Measurements from ENCODE around the gene TEAD2.

The TEAD2 gene

GRCh38 chr19:49362048-49362928, at the start of gene TEAD2:
TSS of gene TEAD2 (minus strand) at chr19:49362416. CDS start at chr19:49360075, 2,341 bp downstream.
- H3K27ac Mint-ChIP-seq: no peak within 1 kb of the TSS
- H3K9me3 Mint-ChIP-seq: no peaks in the 10 kb centered on the region
- DNase-seq: peak; percentile 54
- no peaks in the 10 kb centered on the region for H3K36me3 Mint-ChIP-seq (ENCODE audit: low read depth)
- H3K27me3 Mint-ChIP-seq: peaks cover 20% of the 10 kb centered on the region
- H3K4me3 Mint-ChIP-seq: peak within 1 kb of the TSS; percentile 45
- peaks cover 12% of the 10 kb centered on the region for H3K4me1 Mint-ChIP-seq (ENCODE audit: low read depth)

GRCh38 chr19:49411681-49412326, 49.6 kb upstream of the TEAD2 start:
- Mint-ChIP-seq H3K27ac (no peak overlapping the region), H3K36me3 (ENCODE audit: low read depth) (no peaks in the 10 kb centered on the region), H3K9me3 (no peaks in the 10 kb centered on the region), H3K27me3 (no peaks in the 10 kb centered on the region), H3K4me1 (ENCODE audit: low read depth) (peaks cover 51% of the 10 kb centered on the region), H3K4me3 (no peak overlapping the region)
- DNase-seq: no peak

GRCh38 chr19:49409441-49410029, 47.3 kb upstream of the TEAD2 start:
- Mint-ChIP-seq H3K4me3 (peak overlapping the region; percentile 32), H3K9me3 (no peaks in the 10 kb centered on the region), H3K4me1 (ENCODE audit: low read depth) (peaks cover 54% of the 10 kb centered on the region), H3K36me3 (ENCODE audit: low read depth) (no peaks in the 10 kb centered on the region), H3K27me3 (no peaks in the 10 kb centered on the region), H3K27ac (peak overlapping the region; percentile 72)
- no peak for DNase-seq

- Mint-ChIP-seq H3K4me3 (peak overlapping the region; percentile 32), H3K4me1 (ENCODE audit: low read depth) (peaks cover 54% of the 10 kb centered on the region), H3K27ac (peak overlapping the region; percentile 72), H3K36me3 (ENCODE audit: low read depth) (no peaks in the 10 kb centered on the region), H3K9me3 (no peaks in the 10 kb centered on the region), H3K27me3 (no peaks in the 10 kb centered on the region)
- no peak for DNase-seq
Measured at GRCh38 chr19:49408816-49409440, 46.7 kb upstream of the TEAD2 start.

- no peak overlapping the region for H3K27ac Mint-ChIP-seq
- no peak for DNase-seq
- no peak overlapping the region for H3K4me3 Mint-ChIP-seq
- H3K36me3 Mint-ChIP-seq (ENCODE audit: low read depth): no peaks in the 10 kb centered on the region
- no peaks in the 10 kb centered on the region for H3K27me3 Mint-ChIP-seq
- H3K4me1 Mint-ChIP-seq (ENCODE audit: low read depth): peaks cover 61% of the 10 kb centered on the region
- no peaks in the 10 kb centered on the region for H3K9me3 Mint-ChIP-seq
Measured at GRCh38 chr19:49407482-49408015, 45.3 kb upstream of the TEAD2 start.

- peaks cover 59% of the 10 kb centered on the region for H3K4me1 Mint-ChIP-seq (ENCODE audit: low read depth)
- DNase-seq: no peak
- H3K27ac Mint-ChIP-seq: no peak overlapping the region
- no peak overlapping the region for H3K4me3 Mint-ChIP-seq
- no peaks in the 10 kb centered on the region for H3K27me3 Mint-ChIP-seq
- no peaks in the 10 kb centered on the region for H3K36me3 Mint-ChIP-seq (ENCODE audit: low read depth)
- H3K9me3 Mint-ChIP-seq: no peaks in the 10 kb centered on the region
Measured at GRCh38 chr19:49407079-49407478, 44.9 kb upstream of the TEAD2 start.

GRCh38 chr19:49403404-49404187, 41.4 kb upstream of the TEAD2 start:
- Mint-ChIP-seq H3K36me3 (ENCODE audit: low read depth) (no peaks in the 10 kb centered on the region), H3K4me3 (no peak overlapping the region), H3K9me3 (no peaks in the 10 kb centered on the region), H3K27ac (no peak overlapping the region), H3K27me3 (no peaks in the 10 kb centered on the region), H3K4me1 (ENCODE audit: low read depth) (peaks cover 33% of the 10 kb centered on the region)
- DNase-seq: no peak

- no peak overlapping the region for H3K4me3 Mint-ChIP-seq
Measured at GRCh38 chr19:49400029-49400428, 37.8 kb upstream of the TEAD2 start.

GRCh38 chr19:49398931-49399330, 36.7 kb upstream of the TEAD2 start:
- no peaks in the 10 kb centered on the region for H3K36me3 Mint-ChIP-seq (ENCODE audit: low read depth)
- H3K9me3 Mint-ChIP-seq: no peaks in the 10 kb centered on the region
- no peak for DNase-seq
- peaks cover 20% of the 10 kb centered on the region for H3K4me1 Mint-ChIP-seq (ENCODE audit: low read depth)
- H3K27me3 Mint-ChIP-seq: no peaks in the 10 kb centered on the region
- H3K27ac Mint-ChIP-seq: no peak overlapping the region
- H3K4me3 Mint-ChIP-seq: no peak overlapping the region

More at GRCh38 chr19:49400029-49400428, 37.8 kb upstream of the TEAD2 start:
- Mint-ChIP-seq H3K36me3 (ENCODE audit: low read depth) (no peaks in the 10 kb centered on the region), H3K27ac (no peak overlapping the region), H3K4me1 (ENCODE audit: low read depth) (peaks cover 20% of the 10 kb centered on the region), H3K9me3 (no peaks in the 10 kb centered on the region), H3K27me3 (no peaks in the 10 kb centered on the region)
- DNase-seq: no peak

- Mint-ChIP-seq H3K36me3 (ENCODE audit: low read depth) (no peaks in the 10 kb centered on the region), H3K4me1 (ENCODE audit: low read depth) (peaks cover 13% of the 10 kb centered on the region), H3K9me3 (no peaks in the 10 kb centered on the region), H3K4me3 (no peak overlapping the region), H3K27ac (no peak overlapping the region), H3K27me3 (no peaks in the 10 kb centered on the region)
- DNase-seq: no peak
Measured at GRCh38 chr19:49398001-49398615, 35.9 kb upstream of the TEAD2 start.

GRCh38 chr19:49396738-49397505, 34.7 kb upstream of the TEAD2 start:
- no peak overlapping the region for H3K4me3 Mint-ChIP-seq
- no peak overlapping the region for H3K27ac Mint-ChIP-seq
- no peaks in the 10 kb centered on the region for H3K27me3 Mint-ChIP-seq
- peaks cover 15% of the 10 kb centered on the region for H3K4me1 Mint-ChIP-seq (ENCODE audit: low read depth)
- no peaks in the 10 kb centered on the region for H3K9me3 Mint-ChIP-seq
- DNase-seq: no peak
- H3K36me3 Mint-ChIP-seq (ENCODE audit: low read depth): no peaks in the 10 kb centered on the region

- no peak for DNase-seq
- Mint-ChIP-seq H3K27me3 (no peaks in the 10 kb centered on the region), H3K4me1 (ENCODE audit: low read depth) (peaks cover 20% of the 10 kb centered on the region), H3K27ac (no peak overlapping the region), H3K9me3 (no peaks in the 10 kb centered on the region), H3K4me3 (no peak overlapping the region), H3K36me3 (ENCODE audit: low read depth) (no peaks in the 10 kb centered on the region)
Measured at GRCh38 chr19:49395581-49396407, 33.6 kb upstream of the TEAD2 start.
